ENCODE measurements around the gene CLTC. TPM values are rescaled to one million over a fixed set of nuclear protein-coding genes. Genes with fewer than 3 reads are reported as not detected.

The CLTC gene
- total and polyA plus RNA-seq, 2 of the 4 experiments (the other 2 are of a cell fraction): 181 to 641 TPM

DNA sequence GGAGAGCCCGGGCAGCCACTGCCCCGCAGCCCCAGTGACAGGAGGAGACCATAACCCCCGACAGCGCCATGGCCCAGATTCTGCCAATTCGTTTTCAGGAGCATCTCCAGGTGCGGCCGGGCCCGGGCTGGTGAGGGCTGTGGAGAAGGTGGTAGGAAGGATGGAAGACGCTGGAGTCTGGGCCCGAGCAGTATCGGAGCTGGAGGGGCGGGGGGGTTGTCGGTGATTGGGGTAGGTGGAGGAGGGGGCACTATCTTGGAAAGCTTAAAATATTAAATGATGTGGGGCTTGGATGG lies 317 bp downstream of the CLTC start:
- no peaks in the 10 kb centered on the region for H3K27me3 ChIP-seq (ENCODE audit: control insufficient read depth, insufficient read depth, low read length)
- intact Hi-C loops (cut with micrococcal nuclease) (loop anchor here (5.0 kb wide), 1 partner anchor 42 kb away; no protein-coding TSS in a partner anchor), in situ Hi-C loops (cut with MboI; ENCODE audit: low sequenced_read_pairs) (no loop called here), dilution Hi-C loops (cut with HindIII; ENCODE audit: low sequenced_read_pairs, unreplicated experiment) (no loop called here)
- peaks cover 49% of the 10 kb centered on the region for H4K20me1 ChIP-seq (ENCODE audit: insufficient read depth, low read length)
- H2AK9ac ChIP-seq (replicated peaks; ENCODE audit: low read depth, low read length, poor library complexity): peak overlapping the region; percentile 99
- H3K4me2 ChIP-seq (ENCODE audit: low read depth, low read length): peak overlapping the region; percentile 75
- no TSS peak for BruUV-seq (replicated peaks)
- TF ChIP-seq MAZ (IDR thresholded peaks at IDR 0.05; ENCODE audit: borderline replicate concordance, low read depth, low read length) (no peak), FOS (IDR thresholded peaks at IDR 0.05; ENCODE audit: low read depth, low read length) (no peak), SMC3 (IDR thresholded peaks at IDR 0.05; ENCODE audit: low read depth, low read length) (no peak), POLR2A (IDR thresholded peaks at IDR 0.05; ENCODE audit: low read depth, low read length) (no peak), BHLHE40 (IDR thresholded peaks at IDR 0.05; ENCODE audit: low read depth, low read length) (no peak)
- WGBS, 2 experiments (ENCODE audit: extremely low coverage in 2 of 2, insufficient read length in 1 of 2): 1% methylated on average over 9 of the region's 13 CpGs; no CpG with 5 or more reads in 1 of the 2 experiments
- H2BK120ac ChIP-seq (ENCODE audit: low read depth, low read length): peak overlapping the region; percentile 64
- H3K36me3 ChIP-seq (ENCODE audit: control insufficient read depth, insufficient read depth, low read length): no peaks in the 10 kb centered on the region
- H2AK5ac ChIP-seq (ENCODE audit: low read depth, low read length): peak overlapping the region; percentile 99
- H4K5ac ChIP-seq (ENCODE audit: low read depth, low read length): peak overlapping the region; percentile 43
- no peaks in the 10 kb centered on the region for H3K9me3 ChIP-seq (ENCODE audit: control insufficient read depth, insufficient read depth, low read length)
- peak overlapping the region; percentile 99 for H3K56ac ChIP-seq (ENCODE audit: extremely low read depth, insufficient read depth, low read length)
- H3K9ac ChIP-seq (ENCODE audit: low read depth, low read length): peak overlapping the region; percentile 91
- H3K4ac ChIP-seq (ENCODE audit: low read depth, low read length): peak overlapping the region; percentile 99
- no peaks in the 10 kb centered on the region for H3K9me1 ChIP-seq (ENCODE audit: insufficient read depth, low read length)
- H2BK20ac ChIP-seq (ENCODE audit: low read depth, low read length): no peak overlapping the region
- H3K4me1 ChIP-seq (ENCODE audit: control insufficient read depth, insufficient read depth, low read length): peaks cover 1% of the 10 kb centered on the region; the same call in 1 of the 2 replicates
- CTCF ChIA-PET: no interaction called here
- ATAC-seq (ENCODE audit: low read depth) (peak; percentile 2), DNase-seq (no peak)
- peak overlapping the region; percentile 78 to 82 for H4K8ac ChIP-seq (ENCODE audit: low read depth in 2 of 2, low read length in 2 of 2)
- H3K79me1 ChIP-seq (ENCODE audit: low read depth in 1 of 2, low read length in 2 of 2): peaks cover 0 to 21% of the 10 kb centered on the region in 2 experiments; a peak in 2 of 4 replicates
- H2BK15ac ChIP-seq (ENCODE audit: low read depth, low read length): peak overlapping the region; percentile 29; the same call in 1 of the 3 replicates
- peak overlapping the region; percentile 96 for H3K14ac ChIP-seq (replicated peaks; ENCODE audit: low read depth, low read length)
- H3K23ac ChIP-seq (ENCODE audit: low read depth, low read length): peak overlapping the region; percentile 93
- peak overlapping the region; percentile 97 for H2AFZ ChIP-seq (replicated peaks; ENCODE audit: low read length, poor library complexity)
- peak overlapping the region; percentile 96 for H4K91ac ChIP-seq (ENCODE audit: insufficient read depth, low read depth, low read length)
- peak overlapping the region; percentile 47; the same call in 1 of the 2 replicates for H3K18ac ChIP-seq (ENCODE audit: low read depth, low read length)
- peak overlapping the region; percentile 83 for H2BK5ac ChIP-seq (ENCODE audit: low read depth, low read length, poor library complexity, severe bottlenecking)
- peak overlapping the region; percentile 61 for H3K4me3 ChIP-seq (ENCODE audit: insufficient read depth, low read depth, low read length)
- peak overlapping the region; percentile 93 for H3K27ac ChIP-seq (ENCODE audit: insufficient read depth, low read length)
- POLR2A ChIA-PET (ENCODE audit: unreplicated experiment): interaction anchor here (0.5 kb wide), 1 partner anchor 14 kb away, joined by 4 read pairs; no protein-coding TSS in a partner anchor
